Measurements from ENCODE around the gene IL31RA.
A peak's percentile ranks its signal among the peaks of the same experiment; 100 is the strongest.

Gene IL31RA

GRCh38 chr5:55860709-55861108 lies 9.6 kb downstream of the IL31RA start:
- no peak for DNase-seq

- DNase-seq, result no peak
Observed at GRCh38 chr5:55864606-55865541, 13.7 kb downstream of the IL31RA start.

DNA sequence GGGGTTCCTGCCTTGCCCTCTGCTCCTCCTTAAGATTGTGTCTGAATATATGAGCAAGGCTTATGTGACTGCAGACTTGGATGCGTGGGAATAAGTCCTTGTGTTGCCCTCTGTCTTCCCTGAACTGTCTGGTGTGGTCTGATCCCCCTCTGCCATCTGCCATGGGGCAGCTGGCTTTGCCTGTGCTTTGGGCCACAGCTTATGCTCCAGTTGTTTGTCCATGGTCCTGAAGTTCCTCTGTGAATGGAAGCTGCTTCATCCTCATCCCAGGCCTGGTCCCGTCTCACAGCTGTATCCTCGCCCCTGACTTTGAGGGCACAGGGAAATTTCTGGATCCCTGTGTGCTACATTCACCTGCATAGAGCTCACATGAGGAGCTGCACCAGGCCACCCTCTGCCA lies 14.7 kb downstream of the IL31RA start:
- no peak for DNase-seq

GRCh38 chr5:55866485-55866884 lies 15.3 kb downstream of the IL31RA start:
- DNase-seq, result no peak

GRCh38 chr5:55866934-55867333 lies 15.8 kb downstream of the IL31RA start:
- DNase-seq, result no peak

DNA sequence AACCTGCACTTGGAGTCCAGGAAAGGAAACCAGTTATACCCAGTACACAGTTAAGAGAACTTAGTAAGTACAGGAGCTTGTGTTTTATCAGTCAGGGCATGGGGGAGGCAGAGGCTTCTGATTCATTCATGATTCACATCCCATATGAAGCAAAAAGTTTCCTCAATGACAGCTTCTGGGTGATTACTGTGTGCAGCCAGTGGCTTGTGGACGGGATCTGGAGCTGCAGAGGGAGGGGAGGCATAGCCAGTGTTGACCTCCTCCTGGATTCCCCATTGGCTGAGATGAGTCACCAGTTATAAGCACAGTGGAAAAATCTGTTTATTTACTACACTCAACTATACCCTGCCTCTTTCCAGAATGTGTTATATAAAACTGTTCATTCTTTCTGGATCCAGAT lies 17.7 kb downstream of the IL31RA start:
- no peak for DNase-seq

DNA sequence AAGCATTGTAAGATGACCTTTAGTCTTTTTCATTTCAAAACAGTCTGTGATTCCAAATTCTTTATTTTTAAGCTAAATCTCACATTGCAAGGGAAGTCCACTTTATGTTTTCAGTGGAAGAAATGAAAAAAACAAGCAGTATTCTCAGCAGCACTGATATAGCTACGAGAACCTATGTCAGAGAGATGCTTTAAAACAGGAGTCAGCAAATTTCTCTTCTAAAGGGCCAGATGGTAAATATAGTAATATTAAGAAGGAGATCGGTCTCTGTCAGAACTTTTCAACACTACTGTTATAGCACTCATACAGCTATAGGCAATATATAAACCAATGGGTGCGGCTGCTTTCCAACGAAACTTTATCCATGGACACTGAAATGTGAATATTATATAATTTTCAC lies 18.7 kb downstream of the IL31RA start:
- no peak for DNase-seq

- no peak for DNase-seq
Observed at GRCh38 chr5:55873234-55873633, 22.1 kb downstream of the IL31RA start.

GRCh38 chr5:55877655-55878054 lies 26.5 kb downstream of the IL31RA start:
- DNase-seq, result no peak

GRCh38 chr5:55880453-55880852 lies 29.3 kb downstream of the IL31RA start:
- DNase-seq, result no peak

DNA sequence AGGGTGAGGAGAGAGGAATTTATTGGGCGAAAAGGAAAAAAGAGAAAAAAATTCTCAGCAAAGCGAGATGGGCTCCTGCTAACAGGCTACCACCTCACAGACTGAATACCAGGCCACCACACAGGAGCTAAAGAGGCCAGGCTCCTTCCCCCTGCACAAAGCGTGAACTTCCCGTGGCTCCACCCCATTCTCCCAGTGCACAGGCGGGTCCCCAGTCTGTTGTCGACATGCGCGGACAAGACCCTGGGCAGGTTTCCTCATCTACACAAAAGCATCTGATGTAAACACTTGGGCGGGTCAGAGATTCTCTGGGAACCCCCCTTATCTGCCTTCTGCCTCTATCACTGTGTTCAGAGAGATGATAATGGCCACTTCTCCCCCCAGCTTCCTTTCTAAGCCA lies 34.2 kb downstream of the IL31RA start:
- DNase-seq, result no peak

- no peak for DNase-seq
Observed at GRCh38 chr5:55888205-55888604, 37.0 kb downstream of the IL31RA start.

- DNase-seq, result no peak
Observed at GRCh38 chr5:55892479-55892878, 41.3 kb downstream of the IL31RA start.

GRCh38 chr5:55894135-55894534 lies 43.0 kb downstream of the IL31RA start:
- DNase-seq, result no peak

GRCh38 chr5:55895346-55895745 lies 44.2 kb downstream of the IL31RA start:
- DNase-seq, result no peak

- DNase-seq, result no peak
Observed at GRCh38 chr5:55896238-55896637, 45.1 kb downstream of the IL31RA start.

DNA sequence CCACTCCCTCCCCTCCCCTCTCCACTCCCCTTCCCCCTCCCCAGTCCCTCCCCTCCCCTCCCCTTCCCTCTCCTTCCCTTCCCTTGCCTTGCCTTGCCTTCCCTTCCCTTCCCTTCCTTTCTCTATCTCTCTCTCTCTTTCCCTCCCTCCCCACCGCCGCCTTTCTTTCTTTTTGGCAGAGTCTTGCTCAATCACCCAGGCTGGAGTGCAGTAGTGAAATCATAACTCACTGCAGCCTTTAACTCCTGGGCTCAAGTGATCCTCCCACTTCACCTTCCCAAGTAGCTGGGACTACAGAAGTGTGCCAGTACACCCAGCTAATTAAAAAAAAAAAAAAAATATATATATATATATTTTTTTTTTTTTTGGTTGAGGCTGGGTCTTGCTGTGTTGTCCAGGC lies 45.5 kb downstream of the IL31RA start:
- no peak for DNase-seq

GRCh38 chr5:55897206-55897894 lies 46.2 kb downstream of the IL31RA start:
- no peak for DNase-seq

GRCh38 chr5:55897905-55898304 lies 46.7 kb downstream of the IL31RA start:
- no peak for DNase-seq

DNA sequence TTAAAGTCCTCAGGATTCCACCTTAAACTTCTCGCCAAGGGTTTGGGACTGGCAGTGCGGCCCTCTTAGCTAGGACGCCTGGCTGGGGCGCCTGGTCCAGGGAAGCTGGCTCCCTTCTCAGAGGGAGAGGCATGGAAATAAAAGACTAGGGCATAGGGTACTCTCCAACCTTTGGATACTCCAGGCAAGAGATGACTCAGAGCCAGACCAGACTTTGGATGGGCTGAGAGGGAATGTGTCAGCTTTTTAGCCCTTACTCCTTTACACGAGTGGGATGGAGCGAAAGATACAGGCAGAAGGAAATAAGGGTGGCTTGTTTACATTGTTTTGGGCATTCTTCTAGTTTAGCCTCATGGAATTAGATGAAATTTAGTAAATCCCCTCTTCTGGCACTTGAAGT lies 48.2 kb downstream of the IL31RA start:
- no peak for DNase-seq

GRCh38 chr5:55900068-55900467 lies 48.9 kb downstream of the IL31RA start:
- DNase-seq, result no peak

- no peak for DNase-seq
Observed at GRCh38 chr5:55900776-55901175, 49.6 kb downstream of the IL31RA start.

DNA sequence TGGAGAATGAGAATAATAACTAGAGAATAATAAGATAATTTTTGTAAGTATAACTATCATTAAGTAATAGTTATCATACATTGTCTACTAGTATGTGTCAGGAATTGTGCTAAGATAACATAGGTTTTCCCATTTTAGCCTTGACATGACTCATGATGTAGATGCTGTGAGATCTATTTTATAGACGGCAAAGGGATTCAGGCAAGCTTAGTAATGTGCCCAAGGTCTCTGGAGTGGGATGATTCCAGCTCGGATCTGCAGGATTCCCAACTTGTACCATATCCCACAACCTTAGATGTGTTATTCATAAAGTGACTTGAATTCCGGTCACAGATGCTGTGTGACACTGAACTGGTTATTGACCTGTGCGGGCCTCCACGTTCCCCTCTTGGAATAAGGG lies 51.5 kb downstream of the IL31RA start:
- no peak for DNase-seq

- peak; percentile 70 for DNase-seq
Observed at GRCh38 chr5:55903121-55903701, 52.1 kb downstream of the IL31RA start.

Data from CD4-positive, alpha-beta T cell treated with Interleukin-12 subunit alpha and Interleukin-12 subunit beta, for 1 hour (primary cell).